Measurements from ENCODE around the gene WEE1. TPM values are rescaled to one million over a fixed set of nuclear protein-coding genes. Genes with fewer than 3 reads are reported as not detected.

The WEE1 gene
- polyA plus RNA-seq, 1 donor from 2014 or later: 16.0 TPM

DNA sequence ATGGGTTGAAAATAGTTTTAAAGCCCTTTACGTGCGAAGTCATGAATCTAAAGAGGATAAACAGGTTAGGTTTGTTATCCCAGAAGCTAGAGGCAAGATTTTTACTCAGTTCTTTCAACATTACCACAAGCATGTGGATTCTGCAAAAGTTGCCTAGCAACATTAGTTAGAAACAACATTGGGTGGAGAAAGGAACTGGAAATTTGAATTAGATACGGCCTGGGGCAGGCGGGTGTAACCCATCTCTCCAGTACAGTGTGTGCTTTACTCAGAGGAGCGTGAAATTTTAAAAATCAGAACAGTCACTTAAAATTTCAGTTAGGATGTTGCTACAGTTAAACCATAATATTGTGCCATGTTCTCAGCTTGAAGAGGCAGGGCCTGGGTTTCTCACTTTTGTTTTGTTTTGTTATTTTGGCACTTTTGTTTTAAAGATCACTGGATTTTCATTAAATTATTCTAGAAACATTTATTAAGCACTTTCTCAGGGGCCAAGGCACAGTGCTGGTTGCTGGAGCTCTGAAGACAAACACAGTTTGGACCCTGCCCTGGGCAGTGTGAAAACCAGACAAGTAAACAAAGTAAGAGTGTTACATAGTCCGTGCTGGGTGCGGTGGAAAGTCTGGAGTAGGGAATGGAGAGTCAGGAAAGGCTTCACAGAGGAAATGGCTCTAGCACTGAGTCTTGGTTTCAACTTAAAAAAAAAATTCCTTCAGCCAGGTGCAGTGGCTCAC lies 4.4 kb upstream of the WEE1 start:
- Histone ChIP-seq H3K27me3 (ENCODE audit: insufficient read depth, low read depth, low read length) (no peaks in the 10 kb centered on the region), H4K20me1 (ENCODE audit: insufficient read depth) (no peaks in the 10 kb centered on the region), H3K9ac (ENCODE audit: low read length) (no peak overlapping the region), H3K9me2 (ENCODE audit: insufficient read depth, low read length) (no peaks in the 10 kb centered on the region), H3K27ac (ENCODE audit: low read length) (no peak overlapping the region), H3K4me2 (ENCODE audit: low read length) (no peak overlapping the region), H3K79me2 (replicated peaks; ENCODE audit: insufficient read depth, low read length) (no peaks in the 10 kb centered on the region), H3K36me3 (ENCODE audit: insufficient read depth, low read length) (no peaks in the 10 kb centered on the region), H2AFZ (ENCODE audit: low read depth, low read length) (no peak overlapping the region), H3K9me3 (ENCODE audit: low read length) (no peaks in the 10 kb centered on the region), H3F3A (ENCODE audit: insufficient read depth, low read length, poor library complexity, severe bottlenecking) (no peaks in the 10 kb centered on the region), H3K4me3 (ENCODE audit: low read length) (no peak overlapping the region)
- TF ChIP-seq MXI1 (conservative IDR thresholded peaks at IDR 0.05; ENCODE audit: poor library complexity, severe bottlenecking): no peak
- TF ChIP-seq EZH2 (IDR thresholded peaks at IDR 0.05; ENCODE audit: borderline replicate concordance, insufficient read depth, low read length, poor library complexity, severe bottlenecking): no peak
- no peak for TF ChIP-seq POLR2AphosphoS5 (IDR thresholded peaks at IDR 0.05)
- TF ChIP-seq, protein P1, sequence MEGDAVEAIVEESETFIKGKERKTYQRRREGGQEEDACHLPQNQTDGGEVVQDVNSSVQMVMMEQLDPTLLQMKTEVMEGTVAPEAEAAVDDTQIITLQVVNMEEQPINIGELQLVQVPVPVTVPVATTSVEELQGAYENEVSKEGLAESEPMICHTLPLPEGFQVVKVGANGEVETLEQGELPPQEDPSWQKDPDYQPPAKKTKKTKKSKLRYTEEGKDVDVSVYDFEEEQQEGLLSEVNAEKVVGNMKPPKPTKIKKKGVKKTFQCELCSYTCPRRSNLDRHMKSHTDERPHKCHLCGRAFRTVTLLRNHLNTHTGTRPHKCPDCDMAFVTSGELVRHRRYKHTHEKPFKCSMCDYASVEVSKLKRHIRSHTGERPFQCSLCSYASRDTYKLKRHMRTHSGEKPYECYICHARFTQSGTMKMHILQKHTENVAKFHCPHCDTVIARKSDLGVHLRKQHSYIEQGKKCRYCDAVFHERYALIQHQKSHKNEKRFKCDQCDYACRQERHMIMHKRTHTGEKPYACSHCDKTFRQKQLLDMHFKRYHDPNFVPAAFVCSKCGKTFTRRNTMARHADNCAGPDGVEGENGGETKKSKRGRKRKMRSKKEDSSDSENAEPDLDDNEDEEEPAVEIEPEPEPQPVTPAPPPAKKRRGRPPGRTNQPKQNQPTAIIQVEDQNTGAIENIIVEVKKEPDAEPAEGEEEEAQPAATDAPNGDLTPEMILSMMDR (IDR thresholded peaks at IDR 0.05; ENCODE audit: poor library complexity, severe bottlenecking): no peak
- TF ChIP-seq, protein P2, sequence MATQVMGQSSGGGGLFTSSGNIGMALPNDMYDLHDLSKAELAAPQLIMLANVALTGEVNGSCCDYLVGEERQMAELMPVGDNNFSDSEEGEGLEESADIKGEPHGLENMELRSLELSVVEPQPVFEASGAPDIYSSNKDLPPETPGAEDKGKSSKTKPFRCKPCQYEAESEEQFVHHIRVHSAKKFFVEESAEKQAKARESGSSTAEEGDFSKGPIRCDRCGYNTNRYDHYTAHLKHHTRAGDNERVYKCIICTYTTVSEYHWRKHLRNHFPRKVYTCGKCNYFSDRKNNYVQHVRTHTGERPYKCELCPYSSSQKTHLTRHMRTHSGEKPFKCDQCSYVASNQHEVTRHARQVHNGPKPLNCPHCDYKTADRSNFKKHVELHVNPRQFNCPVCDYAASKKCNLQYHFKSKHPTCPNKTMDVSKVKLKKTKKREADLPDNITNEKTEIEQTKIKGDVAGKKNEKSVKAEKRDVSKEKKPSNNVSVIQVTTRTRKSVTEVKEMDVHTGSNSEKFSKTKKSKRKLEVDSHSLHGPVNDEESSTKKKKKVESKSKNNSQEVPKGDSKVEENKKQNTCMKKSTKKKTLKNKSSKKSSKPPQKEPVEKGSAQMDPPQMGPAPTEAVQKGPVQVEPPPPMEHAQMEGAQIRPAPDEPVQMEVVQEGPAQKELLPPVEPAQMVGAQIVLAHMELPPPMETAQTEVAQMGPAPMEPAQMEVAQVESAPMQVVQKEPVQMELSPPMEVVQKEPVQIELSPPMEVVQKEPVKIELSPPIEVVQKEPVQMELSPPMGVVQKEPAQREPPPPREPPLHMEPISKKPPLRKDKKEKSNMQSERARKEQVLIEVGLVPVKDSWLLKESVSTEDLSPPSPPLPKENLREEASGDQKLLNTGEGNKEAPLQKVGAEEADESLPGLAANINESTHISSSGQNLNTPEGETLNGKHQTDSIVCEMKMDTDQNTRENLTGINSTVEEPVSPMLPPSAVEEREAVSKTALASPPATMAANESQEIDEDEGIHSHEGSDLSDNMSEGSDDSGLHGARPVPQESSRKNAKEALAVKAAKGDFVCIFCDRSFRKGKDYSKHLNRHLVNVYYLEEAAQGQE (IDR thresholded peaks at IDR 0.05; ENCODE audit: borderline replicate concordance): no peak
- TF ChIP-seq SMC3 (conservative IDR thresholded peaks at IDR 0.05; ENCODE audit: poor library complexity): no peak

DNA sequence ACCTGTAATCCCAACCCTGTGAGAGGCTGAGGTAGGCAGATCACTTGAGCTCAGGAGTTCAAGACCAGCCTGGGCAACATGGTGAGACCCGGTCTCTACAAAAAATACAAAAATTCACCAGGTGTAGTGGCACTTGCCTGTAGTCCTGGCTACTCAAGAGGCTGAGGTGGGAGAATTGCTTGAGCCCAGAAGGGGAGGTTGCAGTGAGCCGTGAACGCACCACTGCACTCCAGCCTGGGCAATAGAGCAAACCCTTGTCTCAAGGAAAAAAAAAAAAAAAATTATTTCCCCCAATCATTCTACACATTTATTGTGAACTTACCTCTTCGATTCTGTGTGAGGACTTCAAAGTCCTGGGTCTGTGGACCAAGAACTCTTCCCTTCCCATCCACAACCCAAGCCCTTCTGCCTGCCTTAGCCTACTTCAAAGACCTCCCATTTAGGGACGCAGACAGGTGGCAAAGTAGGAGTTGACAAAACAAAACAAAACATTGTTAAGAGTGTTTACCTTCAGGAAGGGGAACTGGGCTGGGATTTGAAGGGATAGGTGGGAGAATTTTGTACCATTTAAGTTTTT lies 3.8 kb upstream of the WEE1 start:
- Histone ChIP-seq H3K36me3 (ENCODE audit: insufficient read depth, low read length) (no peaks in the 10 kb centered on the region), H3K27ac (ENCODE audit: low read length) (no peak overlapping the region), H3K9me2 (ENCODE audit: insufficient read depth, low read length) (no peaks in the 10 kb centered on the region), H3K9me3 (ENCODE audit: low read length) (no peaks in the 10 kb centered on the region), H3F3A (ENCODE audit: insufficient read depth, low read length, poor library complexity, severe bottlenecking) (no peaks in the 10 kb centered on the region), H3K79me2 (replicated peaks; ENCODE audit: insufficient read depth, low read length) (peaks cover 4% of the 10 kb centered on the region), H4K20me1 (ENCODE audit: insufficient read depth) (no peaks in the 10 kb centered on the region), H3K4me3 (ENCODE audit: low read length) (no peak overlapping the region), H3K4me2 (ENCODE audit: low read length) (no peak overlapping the region), H2AFZ (ENCODE audit: low read depth, low read length) (no peak overlapping the region), H3K9ac (ENCODE audit: low read length) (no peak overlapping the region), H3K27me3 (ENCODE audit: insufficient read depth, low read depth, low read length) (no peaks in the 10 kb centered on the region)
- TF ChIP-seq RAD21 (conservative IDR thresholded peaks at IDR 0.05) (no peak), EP300 (conservative IDR thresholded peaks at IDR 0.05; ENCODE audit: poor library complexity, severe bottlenecking) (no peak), TAF1 (IDR thresholded peaks at IDR 0.05; ENCODE audit: low read depth) (no peak), EZH2 (IDR thresholded peaks at IDR 0.05; ENCODE audit: borderline replicate concordance, insufficient read depth, low read length, poor library complexity, severe bottlenecking) (no peak), POLR2AphosphoS5 (IDR thresholded peaks at IDR 0.05) (no peak), MXI1 (conservative IDR thresholded peaks at IDR 0.05; ENCODE audit: poor library complexity, severe bottlenecking) (no peak), SMC3 (conservative IDR thresholded peaks at IDR 0.05; ENCODE audit: poor library complexity) (no peak)
- TF ChIP-seq, protein P2 (IDR thresholded peaks at IDR 0.05; ENCODE audit: borderline replicate concordance): no peak
- TF ChIP-seq, protein P1 (IDR thresholded peaks at IDR 0.05; ENCODE audit: poor library complexity, severe bottlenecking): no peak
